ENCODE measurements around the gene STARD5. TPM values are rescaled to one million over a fixed set of nuclear protein-coding genes. Genes with fewer than 3 reads are reported as not detected.

Gene STARD5
- total and polyA plus RNA-seq, 9 of the 15 experiments (the other 6 are each of a cell fraction or from before 2014, with no cell fraction given) = 1.7 to 5.7 (median 2.2) TPM

DNA sequence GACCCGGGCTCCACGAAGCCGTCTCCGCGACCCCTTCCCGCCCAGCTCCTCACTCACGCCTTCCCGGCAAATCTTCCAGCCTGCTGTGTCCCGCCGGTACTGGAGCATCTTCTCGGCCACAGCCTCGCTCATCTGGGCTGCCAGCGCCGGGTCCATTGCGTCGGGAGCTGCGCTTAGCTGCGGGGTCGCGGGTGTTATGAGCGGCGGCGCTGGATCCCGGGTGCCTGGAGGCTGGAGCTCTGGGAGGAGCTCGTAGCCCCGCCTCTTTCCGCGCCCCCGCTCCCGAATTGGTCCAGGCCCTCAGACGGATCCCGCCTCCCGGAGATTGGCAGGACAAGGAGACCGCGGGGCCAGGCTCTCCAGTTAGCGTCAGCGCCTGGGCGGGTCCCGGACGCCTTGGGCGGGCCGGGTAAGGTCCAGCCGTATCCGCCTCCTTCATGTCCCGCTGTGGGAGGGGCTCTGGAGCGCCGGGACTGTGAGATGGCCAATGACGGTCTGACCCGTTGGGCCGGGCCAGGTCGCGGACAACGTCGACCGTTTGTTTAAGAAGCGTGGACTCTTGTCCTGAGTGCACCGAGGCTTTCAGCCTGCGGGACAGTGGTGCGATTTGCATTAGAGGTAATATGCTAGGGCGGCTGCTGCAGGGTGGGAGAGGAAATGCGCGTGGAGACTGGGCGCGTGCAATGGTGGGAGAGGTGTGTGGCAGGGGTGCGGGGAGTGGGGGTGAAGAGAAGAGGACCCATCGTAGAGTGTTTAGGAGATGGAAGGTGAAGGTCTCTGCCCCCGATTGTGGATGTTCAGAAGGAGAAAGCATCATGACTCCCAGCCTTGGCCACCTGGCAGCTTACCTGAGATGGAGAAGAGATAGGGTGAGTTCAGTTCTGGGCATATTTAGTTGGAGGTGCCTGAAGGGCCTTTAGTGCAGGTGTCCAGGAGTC is at the start of gene STARD5 (continued):
- TF ChIP-seq, protein P1, sequence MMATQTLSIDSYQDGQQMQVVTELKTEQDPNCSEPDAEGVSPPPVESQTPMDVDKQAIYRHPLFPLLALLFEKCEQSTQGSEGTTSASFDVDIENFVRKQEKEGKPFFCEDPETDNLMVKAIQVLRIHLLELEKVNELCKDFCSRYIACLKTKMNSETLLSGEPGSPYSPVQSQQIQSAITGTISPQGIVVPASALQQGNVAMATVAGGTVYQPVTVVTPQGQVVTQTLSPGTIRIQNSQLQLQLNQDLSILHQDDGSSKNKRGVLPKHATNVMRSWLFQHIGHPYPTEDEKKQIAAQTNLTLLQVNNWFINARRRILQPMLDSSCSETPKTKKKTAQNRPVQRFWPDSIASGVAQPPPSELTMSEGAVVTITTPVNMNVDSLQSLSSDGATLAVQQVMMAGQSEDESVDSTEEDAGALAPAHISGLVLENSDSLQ (IDR thresholded peaks at IDR 0.05) = peak; percentile 98
- TF ChIP-seq MYC (IDR thresholded peaks at IDR 0.05; ENCODE audit: low read depth, low read length) = 0 out of 2 replicates have a peak, but pooled peaks have one; percentile 48
- no peak for TF ChIP-seq MYC (CRISPR knock-in tag; IDR thresholded peaks at IDR 0.05; ENCODE audit: borderline replicate concordance, low read depth)
- TF ChIP-seq TCFL5 (CRISPR knock-in tag; conservative IDR thresholded peaks at IDR 0.05) = no peak
- TF ChIP-seq, protein P2, sequence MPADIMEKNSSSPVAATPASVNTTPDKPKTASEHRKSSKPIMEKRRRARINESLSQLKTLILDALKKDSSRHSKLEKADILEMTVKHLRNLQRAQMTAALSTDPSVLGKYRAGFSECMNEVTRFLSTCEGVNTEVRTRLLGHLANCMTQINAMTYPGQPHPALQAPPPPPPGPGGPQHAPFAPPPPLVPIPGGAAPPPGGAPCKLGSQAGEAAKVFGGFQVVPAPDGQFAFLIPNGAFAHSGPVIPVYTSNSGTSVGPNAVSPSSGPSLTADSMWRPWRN (IDR thresholded peaks at IDR 0.05; ENCODE audit: low read depth) = no peak
- TF ChIP-seq, protein P3, sequence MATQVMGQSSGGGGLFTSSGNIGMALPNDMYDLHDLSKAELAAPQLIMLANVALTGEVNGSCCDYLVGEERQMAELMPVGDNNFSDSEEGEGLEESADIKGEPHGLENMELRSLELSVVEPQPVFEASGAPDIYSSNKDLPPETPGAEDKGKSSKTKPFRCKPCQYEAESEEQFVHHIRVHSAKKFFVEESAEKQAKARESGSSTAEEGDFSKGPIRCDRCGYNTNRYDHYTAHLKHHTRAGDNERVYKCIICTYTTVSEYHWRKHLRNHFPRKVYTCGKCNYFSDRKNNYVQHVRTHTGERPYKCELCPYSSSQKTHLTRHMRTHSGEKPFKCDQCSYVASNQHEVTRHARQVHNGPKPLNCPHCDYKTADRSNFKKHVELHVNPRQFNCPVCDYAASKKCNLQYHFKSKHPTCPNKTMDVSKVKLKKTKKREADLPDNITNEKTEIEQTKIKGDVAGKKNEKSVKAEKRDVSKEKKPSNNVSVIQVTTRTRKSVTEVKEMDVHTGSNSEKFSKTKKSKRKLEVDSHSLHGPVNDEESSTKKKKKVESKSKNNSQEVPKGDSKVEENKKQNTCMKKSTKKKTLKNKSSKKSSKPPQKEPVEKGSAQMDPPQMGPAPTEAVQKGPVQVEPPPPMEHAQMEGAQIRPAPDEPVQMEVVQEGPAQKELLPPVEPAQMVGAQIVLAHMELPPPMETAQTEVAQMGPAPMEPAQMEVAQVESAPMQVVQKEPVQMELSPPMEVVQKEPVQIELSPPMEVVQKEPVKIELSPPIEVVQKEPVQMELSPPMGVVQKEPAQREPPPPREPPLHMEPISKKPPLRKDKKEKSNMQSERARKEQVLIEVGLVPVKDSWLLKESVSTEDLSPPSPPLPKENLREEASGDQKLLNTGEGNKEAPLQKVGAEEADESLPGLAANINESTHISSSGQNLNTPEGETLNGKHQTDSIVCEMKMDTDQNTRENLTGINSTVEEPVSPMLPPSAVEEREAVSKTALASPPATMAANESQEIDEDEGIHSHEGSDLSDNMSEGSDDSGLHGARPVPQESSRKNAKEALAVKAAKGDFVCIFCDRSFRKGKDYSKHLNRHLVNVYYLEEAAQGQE (IDR thresholded peaks at IDR 0.05; ENCODE audit: borderline replicate concordance) = peak; percentile 60
- TF ChIP-seq, protein P3 (CRISPR knock-in tag; IDR thresholded peaks at IDR 0.05; ENCODE audit: low read depth) = no peak
- TF ChIP-seq, protein P4, sequence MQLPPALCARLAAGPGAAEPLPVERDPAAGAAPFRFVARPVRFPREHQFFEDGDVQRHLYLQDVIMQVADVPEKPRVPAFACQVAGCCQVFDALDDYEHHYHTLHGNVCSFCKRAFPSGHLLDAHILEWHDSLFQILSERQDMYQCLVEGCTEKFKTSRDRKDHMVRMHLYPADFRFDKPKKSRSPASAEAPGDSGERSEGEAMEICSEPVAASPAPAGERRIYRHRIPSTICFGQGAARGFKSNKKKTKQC (CRISPR knock-in tag; IDR thresholded peaks at IDR 0.05) = no peak
- TF ChIP-seq SMAD2 (IDR thresholded peaks at IDR 0.05; ENCODE audit: low read depth, low read length) = no peak
- no peak for TF ChIP-seq HNRNPH1 (optimal IDR thresholded peaks at IDR 0.05; ENCODE audit: low read depth, low read length)
- TF ChIP-seq GABPB1 (CRISPR knock-in tag; IDR thresholded peaks at IDR 0.05) = no peak
- TF ChIP-seq NFIX (CRISPR knock-in tag; IDR thresholded peaks at IDR 0.05; ENCODE audit: low read depth) = no peak
- TF ChIP-seq E2F3 (CRISPR knock-in tag; IDR thresholded peaks at IDR 0.05) = no peak
- no peak for TF ChIP-seq PHB (CRISPR knock-in tag; IDR thresholded peaks at IDR 0.05)
- TF ChIP-seq CAMTA2 (CRISPR knock-in tag; conservative IDR thresholded peaks at IDR 0.05) = no peak
- TF ChIP-seq ATF7 (IDR thresholded peaks at IDR 0.05) = peak; percentile 66; the same call in 1 of the 2 replicates
- TF ChIP-seq ZKSCAN3 (CRISPR knock-in tag; IDR thresholded peaks at IDR 0.05) = no peak
